GM23338 (cell line): ENCODE data around the gene MIA. TPM values are rescaled to one million over a fixed set of nuclear protein-coding genes. Genes with fewer than 3 reads are reported as not detected.
A peak's percentile ranks its signal among the peaks of the same experiment; 100 is the strongest.

Experiments
- ATAC-seq: fragments of 200-7000 bp; cut with Tn5 transposase; 3 replicates; pipeline ENCODE4 v1.9.1; 2020
- DNase-seq: peaks from one replicate; pipeline ENCODE4 v3.0.0-alpha.2; 2015; ENCODE audit warnings: low spot score
- H2AFZ ChIP-seq: fragments of 200-600 bp; sonication (generic); 2 replicates; pipeline ENCODE4 v1.8.0; 2016; ENCODE audit warnings: antibody characterized with exemption, mild to moderate bottlenecking, moderate library complexity
- H3F3A ChIP-seq: fragments of 200-600 bp; sonication (generic); replicated peaks from 2 replicates; pipeline ENCODE4 v1.8.0; 2017; ENCODE audit warnings: antibody characterized with exemption, mixed run types, low read depth
- H3K27ac ChIP-seq: fragments of 200-600 bp; sonication (generic); 2 replicates; pipeline ENCODE4 v1.6.1; 2016; ENCODE audit warnings: low read depth
- H3K27me3 ChIP-seq: fragments of 200-600 bp; sonication (generic); 2 replicates; pipeline ENCODE4 v1.8.0; 2016; ENCODE audit warnings: mild to moderate bottlenecking, mixed run types, moderate library complexity; ENCODE audit not compliant: insufficient read depth
- H3K36me3 ChIP-seq: fragments of 200-600 bp; sonication (generic); 2 replicates; pipeline ENCODE4 v1.8.0; 2016; ENCODE audit warnings: mild to moderate bottlenecking; ENCODE audit not compliant: insufficient read depth
- H3K4me1 ChIP-seq: fragments of 200-600 bp; sonication (generic); 2 replicates; pipeline ENCODE4 v1.8.0; 2016; ENCODE audit warnings: mild to moderate bottlenecking, moderate library complexity; ENCODE audit not compliant: insufficient read depth
- H3K4me2 ChIP-seq: fragments of 200-600 bp; sonication (generic); 2 replicates; pipeline ENCODE4 v1.7.1; 2017; ENCODE audit warnings: mixed run types
- H3K4me3 ChIP-seq: fragments of 200-600 bp; sonication (generic); 2 replicates; pipeline ENCODE4 v1.6.1; 2016; ENCODE audit warnings: mixed run types
- H3K79me2 ChIP-seq: fragments of 200-600 bp; sonication (generic); replicated peaks from 2 replicates; pipeline ENCODE4 v1.8.0; 2017; ENCODE audit warnings: mild to moderate bottlenecking; ENCODE audit not compliant: insufficient read depth
- H3K9me2 ChIP-seq: fragments of 200-600 bp; sonication (generic); 2 replicates; pipeline ENCODE4 v1.8.0; 2017; ENCODE audit not compliant: insufficient read depth
- H4K20me1 ChIP-seq: fragments of 200-600 bp; sonication (generic); replicated peaks from 2 replicates; pipeline ENCODE4 v1.8.0; 2017; ENCODE audit warnings: mild to moderate bottlenecking; ENCODE audit not compliant: insufficient read depth
- H3K27ac Mint-ChIP-seq: 2 replicates; pipeline ENCODE4 v1.8.0; 2020; ENCODE audit warnings: inconsistent platforms, mild to moderate bottlenecking, moderate library complexity, mixed read lengths
- H3K27me3 Mint-ChIP-seq: 3 replicates; pipeline ENCODE4 v1.8.0; 2022; ENCODE audit warnings: low read depth, mild to moderate bottlenecking, moderate library complexity, mixed read lengths, inconsistent platforms; ENCODE audit not compliant: insufficient read depth, poor library complexity
- H3K36me3 Mint-ChIP-seq: 3 replicates; pipeline ENCODE4 v1.8.0; 2021; ENCODE audit warnings: low read depth, mild to moderate bottlenecking, inconsistent platforms, moderate library complexity, mixed read lengths
- H3K4me1 Mint-ChIP-seq: 3 replicates; pipeline ENCODE4 v1.8.0; 2020; ENCODE audit warnings: mild to moderate bottlenecking, inconsistent platforms, mixed read lengths
- H3K4me3 Mint-ChIP-seq: 3 replicates; pipeline ENCODE4 v1.8.0; 2021; ENCODE audit warnings: moderate library complexity, mild to moderate bottlenecking, inconsistent platforms, mixed read lengths
- H3K9me3 Mint-ChIP-seq: 3 replicates; pipeline ENCODE4 v1.8.0; 2020; ENCODE audit warnings: moderate library complexity, mild to moderate bottlenecking, inconsistent platforms, mixed read lengths
- CREB1 ChIP-seq: fragments of 250-450 bp; sonication (Bioruptor Pico); IDR thresholded peaks from 2 replicates; pipeline ENCODE4 v1.5.0; 2020; ENCODE audit warnings: low read depth, mild to moderate bottlenecking, moderate library complexity
- EZH2 ChIP-seq: fragments of 200-600 bp; sonication (generic); IDR thresholded peaks from one replicate; pipeline ENCODE4 v1.8.0; 2017; ENCODE audit warnings: antibody characterized with exemption, mild to moderate bottlenecking, low read depth; ENCODE audit not compliant: unreplicated experiment
- EZH2phosphoT487 ChIP-seq: fragments of 200-600 bp; sonication (generic); IDR thresholded peaks from one replicate; pipeline ENCODE4 v1.8.1; 2018; ENCODE audit warnings: antibody characterized with exemption; ENCODE audit not compliant: unreplicated experiment
- NANOG ChIP-seq: IDR thresholded peaks from 2 replicates; pipeline ENCODE4 v1.6.1; 2016; ENCODE audit warnings: antibody characterized with exemption, borderline replicate concordance
- POLR2AphosphoS5 ChIP-seq: IDR thresholded peaks from 2 replicates; pipeline ENCODE4 v1.6.1; 2016; ENCODE audit warnings: antibody characterized with exemption, low read depth
- STAT1 ChIP-seq: IDR thresholded peaks from one replicate; pipeline ENCODE4 v1.6.1; 2016; ENCODE audit warnings: antibody characterized with exemption; ENCODE audit not compliant: unreplicated experiment
- ZNF114 ChIP-seq: fragments of 250-450 bp; sonication (Bioruptor Pico); IDR thresholded peaks from 2 replicates; pipeline ENCODE4 v1.5.0; 2020; ENCODE audit warnings: mild to moderate bottlenecking, moderate library complexity
- polyA plus RNA-seq: library from polyadenylated mRNA; unstranded; fragments of >200 nt; fragmentation: Nextera tagmentation; extraction: Ambion mirVana; gene quantifications from 2 replicates; pipeline ENCODE4 v1.2.1, GENCODE V29; 2016
- total RNA-seq: library from RNA; depleted of rRNA; stranded (reverse); fragments of >200 nt; shearing (Covaris generic); gene quantifications from 2 replicates; pipeline ENCODE4 v1.2.3, GENCODE V29; 2014
- TF ChIP-seq, protein P1 (sequence below): fragments of 250-450 bp; sonication (Bioruptor Pico); IDR thresholded peaks from 2 replicates; pipeline ENCODE4 v1.5.0; 2020; ENCODE audit warnings: mild to moderate bottlenecking, moderate library complexity
- TF ChIP-seq, protein P2 (sequence below): IDR thresholded peaks from 2 replicates; pipeline ENCODE4 v1.6.1; 2016; ENCODE audit warnings: antibody characterized with exemption

MIA gene
- total and polyA plus RNA-seq, 2 experiments from 2014 or later, result not detected

DNA sequence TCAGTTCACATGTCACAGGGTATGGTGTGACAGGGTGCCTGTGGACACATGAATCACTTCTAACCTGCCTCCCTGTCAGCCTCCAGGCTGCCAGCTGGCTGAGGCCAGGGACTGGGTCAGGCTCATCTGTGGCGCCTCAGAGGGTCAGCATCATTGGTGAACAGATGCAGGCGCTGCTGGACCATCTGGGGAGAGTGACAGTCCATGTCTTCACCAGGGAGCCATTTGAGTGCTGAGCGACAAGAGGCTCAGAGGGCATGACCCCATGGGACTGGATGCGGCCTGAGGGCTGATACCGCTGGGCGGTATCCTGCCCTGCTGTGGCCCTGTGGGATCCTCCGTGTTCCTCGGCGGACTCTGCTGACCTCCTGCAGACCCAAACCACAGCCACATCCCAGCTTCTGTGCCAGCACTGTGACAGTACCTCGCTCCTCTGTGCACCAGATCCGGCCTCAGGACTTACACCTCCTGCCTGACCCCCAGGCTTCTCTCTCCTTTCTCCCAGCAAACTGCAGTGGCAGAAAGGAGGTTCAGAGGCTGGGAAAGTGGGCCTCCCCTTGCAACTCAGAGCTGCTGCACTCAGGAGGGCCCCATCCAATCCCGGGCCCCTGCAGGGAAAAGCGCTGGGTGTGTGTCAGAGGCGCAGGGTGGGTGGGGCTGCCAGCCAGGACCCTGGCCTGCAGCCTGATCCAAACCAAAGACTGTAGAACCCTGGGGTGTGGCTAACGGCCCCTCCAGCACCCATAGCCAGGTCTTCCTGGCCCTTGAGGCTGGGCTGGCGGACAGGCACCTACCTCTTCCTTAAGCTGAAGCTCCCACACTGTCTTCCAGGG lies 35.2 kb upstream of the MIA start (continued):
- TF ChIP-seq EZH2, result no peak
- no peak for TF ChIP-seq STAT1
- no peak for TF ChIP-seq ZNF114 (CRISPR knock-in tag)
- TF ChIP-seq, protein P1, sequence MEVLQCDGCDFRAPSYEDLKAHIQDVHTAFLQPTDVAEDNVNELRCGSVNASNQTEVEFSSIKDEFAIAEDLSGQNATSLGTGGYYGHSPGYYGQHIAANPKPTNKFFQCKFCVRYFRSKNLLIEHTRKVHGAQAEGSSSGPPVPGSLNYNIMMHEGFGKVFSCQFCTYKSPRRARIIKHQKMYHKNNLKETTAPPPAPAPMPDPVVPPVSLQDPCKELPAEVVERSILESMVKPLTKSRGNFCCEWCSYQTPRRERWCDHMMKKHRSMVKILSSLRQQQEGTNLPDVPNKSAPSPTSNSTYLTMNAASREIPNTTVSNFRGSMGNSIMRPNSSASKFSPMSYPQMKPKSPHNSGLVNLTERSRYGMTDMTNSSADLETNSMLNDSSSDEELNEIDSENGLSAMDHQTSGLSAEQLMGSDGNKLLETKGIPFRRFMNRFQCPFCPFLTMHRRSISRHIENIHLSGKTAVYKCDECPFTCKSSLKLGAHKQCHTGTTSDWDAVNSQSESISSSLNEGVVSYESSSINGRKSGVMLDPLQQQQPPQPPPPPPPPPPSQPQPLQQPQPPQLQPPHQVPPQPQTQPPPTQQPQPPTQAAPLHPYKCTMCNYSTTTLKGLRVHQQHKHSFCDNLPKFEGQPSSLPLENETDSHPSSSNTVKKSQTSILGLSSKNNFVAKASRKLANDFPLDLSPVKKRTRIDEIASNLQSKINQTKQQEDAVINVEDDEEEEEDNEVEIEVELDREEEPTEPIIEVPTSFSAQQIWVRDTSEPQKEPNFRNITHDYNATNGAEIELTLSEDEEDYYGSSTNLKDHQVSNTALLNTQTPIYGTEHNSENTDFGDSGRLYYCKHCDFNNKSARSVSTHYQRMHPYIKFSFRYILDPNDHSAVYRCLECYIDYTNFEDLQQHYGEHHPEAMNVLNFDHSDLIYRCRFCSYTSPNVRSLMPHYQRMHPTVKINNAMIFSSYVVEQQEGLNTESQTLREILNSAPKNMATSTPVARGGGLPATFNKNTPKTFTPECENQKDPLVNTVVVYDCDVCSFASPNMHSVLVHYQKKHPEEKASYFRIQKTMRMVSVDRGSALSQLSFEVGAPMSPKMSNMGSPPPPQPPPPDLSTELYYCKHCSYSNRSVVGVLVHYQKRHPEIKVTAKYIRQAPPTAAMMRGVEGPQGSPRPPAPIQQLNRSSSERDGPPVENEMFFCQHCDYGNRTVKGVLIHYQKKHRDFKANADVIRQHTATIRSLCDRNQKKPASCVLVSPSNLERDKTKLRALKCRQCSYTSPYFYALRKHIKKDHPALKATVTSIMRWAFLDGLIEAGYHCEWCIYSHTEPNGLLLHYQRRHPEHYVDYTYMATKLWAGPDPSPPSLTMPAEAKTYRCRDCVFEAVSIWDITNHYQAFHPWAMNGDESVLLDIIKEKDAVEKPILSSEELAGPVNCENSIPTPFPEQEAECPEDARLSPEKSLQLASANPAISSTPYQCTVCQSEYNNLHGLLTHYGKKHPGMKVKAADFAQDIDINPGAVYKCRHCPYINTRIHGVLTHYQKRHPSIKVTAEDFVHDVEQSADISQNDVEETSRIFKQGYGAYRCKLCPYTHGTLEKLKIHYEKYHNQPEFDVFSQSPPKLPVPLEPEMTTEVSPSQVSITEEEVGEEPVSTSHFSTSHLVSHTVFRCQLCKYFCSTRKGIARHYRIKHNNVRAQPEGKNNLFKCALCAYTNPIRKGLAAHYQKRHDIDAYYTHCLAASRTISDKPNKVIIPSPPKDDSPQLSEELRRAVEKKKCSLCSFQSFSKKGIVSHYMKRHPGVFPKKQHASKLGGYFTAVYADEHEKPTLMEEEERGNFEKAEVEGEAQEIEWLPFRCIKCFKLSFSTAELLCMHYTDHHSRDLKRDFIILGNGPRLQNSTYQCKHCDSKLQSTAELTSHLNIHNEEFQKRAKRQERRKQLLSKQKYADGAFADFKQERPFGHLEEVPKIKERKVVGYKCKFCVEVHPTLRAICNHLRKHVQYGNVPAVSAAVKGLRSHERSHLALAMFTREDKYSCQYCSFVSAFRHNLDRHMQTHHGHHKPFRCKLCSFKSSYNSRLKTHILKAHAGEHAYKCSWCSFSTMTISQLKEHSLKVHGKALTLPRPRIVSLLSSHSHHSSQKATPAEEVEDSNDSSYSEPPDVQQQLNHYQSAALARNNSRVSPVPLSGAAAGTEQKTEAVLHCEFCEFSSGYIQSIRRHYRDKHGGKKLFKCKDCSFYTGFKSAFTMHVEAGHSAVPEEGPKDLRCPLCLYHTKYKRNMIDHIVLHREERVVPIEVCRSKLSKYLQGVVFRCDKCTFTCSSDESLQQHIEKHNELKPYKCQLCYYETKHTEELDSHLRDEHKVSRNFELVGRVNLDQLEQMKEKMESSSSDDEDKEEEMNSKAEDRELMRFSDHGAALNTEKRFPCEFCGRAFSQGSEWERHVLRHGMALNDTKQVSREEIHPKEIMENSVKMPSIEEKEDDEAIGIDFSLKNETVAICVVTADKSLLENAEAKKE (CRISPR knock-in tag), result no peak
- TF ChIP-seq NANOG, result no peak
- no peak for TF ChIP-seq CREB1 (CRISPR knock-in tag)
- TF ChIP-seq EZH2phosphoT487, result no peak

DNA sequence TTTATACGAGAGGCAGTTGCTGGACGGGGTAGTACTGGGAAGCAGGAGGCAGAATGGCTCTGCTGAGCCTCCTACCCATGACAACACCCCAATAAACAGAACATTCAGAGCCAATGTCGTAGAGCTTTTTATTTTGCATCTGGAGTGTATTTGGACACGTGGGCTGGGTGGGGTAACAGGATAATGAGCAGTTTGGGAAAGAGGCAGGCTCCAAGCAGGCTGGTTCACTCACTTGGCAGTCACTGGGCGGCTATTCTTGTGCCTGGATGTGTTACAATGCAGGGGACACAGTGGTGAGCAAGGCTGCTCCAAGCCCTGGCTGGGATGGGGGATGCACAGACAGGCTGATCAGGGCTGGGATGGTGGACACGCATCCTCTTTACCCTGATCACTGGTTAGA lies 34.6 kb upstream of the MIA start:
- Histone ChIP-seq H3K4me3 (no peak overlapping the region), H3K27me3 (no peaks in the 10 kb centered on the region), H3K4me2 (no peak overlapping the region), H3F3A (no peaks in the 10 kb centered on the region), H2AFZ (no peak overlapping the region), H3K79me2 (no peaks in the 10 kb centered on the region), H3K36me3 (no peaks in the 10 kb centered on the region), H3K27ac (0 out of 2 replicates have a peak overlapping the region, but pooled peaks have one; percentile 53), H3K4me1 (peaks cover 10% of the 10 kb centered on the region), H3K9me2 (no peaks in the 10 kb centered on the region), H4K20me1 (no peaks in the 10 kb centered on the region)
- Mint-ChIP-seq H3K4me1 (peaks cover 15% of the 10 kb centered on the region), H3K4me3 (no peak overlapping the region), H3K9me3 (0 out of 3 replicates have a peak, but pooled peaks cover 3% of the 10 kb centered on the region), H3K27ac (0 out of 2 replicates have a peak overlapping the region, but pooled peaks have one; percentile 66), H3K36me3 (peaks cover 26% of the 10 kb centered on the region), H3K27me3 (peaks cover 19% of the 10 kb centered on the region)
- DNase-seq, result no peak
- ATAC-seq, result no peak
- TF ChIP-seq POLR2AphosphoS5 (0 out of 2 replicates have a peak, but pooled peaks have one; percentile 4), NANOG (no peak)
- TF ChIP-seq, protein P2, sequence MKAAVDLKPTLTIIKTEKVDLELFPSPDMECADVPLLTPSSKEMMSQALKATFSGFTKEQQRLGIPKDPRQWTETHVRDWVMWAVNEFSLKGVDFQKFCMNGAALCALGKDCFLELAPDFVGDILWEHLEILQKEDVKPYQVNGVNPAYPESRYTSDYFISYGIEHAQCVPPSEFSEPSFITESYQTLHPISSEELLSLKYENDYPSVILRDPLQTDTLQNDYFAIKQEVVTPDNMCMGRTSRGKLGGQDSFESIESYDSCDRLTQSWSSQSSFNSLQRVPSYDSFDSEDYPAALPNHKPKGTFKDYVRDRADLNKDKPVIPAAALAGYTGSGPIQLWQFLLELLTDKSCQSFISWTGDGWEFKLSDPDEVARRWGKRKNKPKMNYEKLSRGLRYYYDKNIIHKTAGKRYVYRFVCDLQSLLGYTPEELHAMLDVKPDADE, result no peak
